ENCODE results near the gene SFT2D1. TPM values are rescaled to one million over a fixed set of nuclear protein-coding genes. Genes with fewer than 3 reads are reported as not detected.

The SFT2D1 gene
- total RNA-seq, 1 experiment from 2014 or later: 65.6 TPM

GRCh38 chr6:166331503-166332415 is 10.6 kb downstream of the SFT2D1 start:
- Histone ChIP-seq H3K9me2 (ENCODE audit: insufficient read depth) (no peaks in the 10 kb centered on the region), H3K79me2 (ENCODE audit: insufficient read depth, low read length) (peaks cover 100% of the 10 kb centered on the region), H2AFZ (ENCODE audit: low read depth, low read length, poor library complexity, severe bottlenecking) (no peak overlapping the region), H3K4me1 (ENCODE audit: control insufficient read depth in 1 of 2, insufficient read depth in 2 of 2, low read length in 2 of 2) (peaks cover 0 to 7% of the 10 kb centered on the region in 2 experiments; a peak in 1 of 4 replicates), H3K9ac (ENCODE audit: low read length) (no peak overlapping the region), H3K4me3 (replicated peaks in 1 of 2; ENCODE audit: low read depth in 1 of 2, low read length in 2 of 2) (no peak overlapping the region), H3K27ac (ENCODE audit: low read depth, low read length) (no peak overlapping the region), H4K20me1 (ENCODE audit: insufficient read depth) (peaks cover 14% of the 10 kb centered on the region; the same call in 1 of the 2 replicates), H3K9me3 (ENCODE audit: control insufficient read depth in 1 of 2, insufficient read depth in 1 of 2, low read depth in 1 of 2, low read length in 2 of 2) (no peaks in the 10 kb centered on the region), H3K36me3 (ENCODE audit: control insufficient read depth in 1 of 2, insufficient read depth in 2 of 2, low read length in 2 of 2) (peaks cover 5 to 21% of the 10 kb centered on the region in 2 experiments), H3K27me3 (ENCODE audit: insufficient read depth, low read length) (no peaks in the 10 kb centered on the region), H3K4me2 (ENCODE audit: low read length) (no peak overlapping the region)
- no TSS peak for BruUV-seq (replicated peaks)
- POLR2A ChIA-PET: no interaction called here
- intact Hi-C loops (cut with micrococcal nuclease): no loop called here
- RAD21 ChIA-PET (ENCODE audit: low non-redundant PET in 1 of 2, low total read pairs in 2 of 2, uncharacterized antibody in 2 of 2, unreplicated experiment in 2 of 2): no interaction called here
- DNase-seq (ENCODE audit: low read depth, low spot score): no peak
- TF ChIP-seq CEBPB (IDR thresholded peaks at IDR 0.05; ENCODE audit: low read depth) (no peak), SIN3A (IDR thresholded peaks at IDR 0.05; ENCODE audit: low read depth) (no peak), ZBTB33 (IDR thresholded peaks at IDR 0.05; ENCODE audit: extremely low read depth, insufficient replicate concordance, low read length) (no peak), REST (IDR thresholded peaks at IDR 0.05; ENCODE audit: low read depth) (no peak), POLR2A (IDR thresholded peaks at IDR 0.05; ENCODE audit: borderline replicate concordance, extremely low read depth, insufficient read depth, insufficient read length) (no peak), ZNF274 (IDR thresholded peaks at IDR 0.05; ENCODE audit: low read depth, low read length) (no peak), EZH2 (IDR thresholded peaks at IDR 0.05) (no peak), YY1 (IDR thresholded peaks at IDR 0.05; ENCODE audit: extremely low read depth, insufficient replicate concordance, low read depth, low read length) (no peak), JUND (IDR thresholded peaks at IDR 0.05) (no peak), EZH2phosphoT487 (IDR thresholded peaks at IDR 0.05; ENCODE audit: borderline replicate concordance) (no peak), ATF3 (IDR thresholded peaks at IDR 0.05) (no peak), MAX (IDR thresholded peaks at IDR 0.05) (no peak), POLR2AphosphoS5 (IDR thresholded peaks at IDR 0.05; ENCODE audit: low read depth, low read length) (no peak), SP1 (IDR thresholded peaks at IDR 0.05; ENCODE audit: low read depth) (no peak), RAD21 (IDR thresholded peaks at IDR 0.05; ENCODE audit: low read depth) (no peak), CTCF (IDR thresholded peaks at IDR 0.05 in 2 of 3, conservative IDR thresholded peaks at IDR 0.05 in 1 of 3; ENCODE audit: borderline replicate concordance in 1 of 3, insufficient read depth in 1 of 3, low read depth in 2 of 3, low read length in 2 of 3) (no peak)
- CTCF ChIA-PET: no interaction called here
- no peak for ATAC-seq

Data from HCT116 (cell line).